Esophagus mucosa (tissue), 1 donor: ENCODE measurements around the gene SAMD4A. TPM values are rescaled to one million over a fixed set of nuclear protein-coding genes. Genes with fewer than 3 reads are reported as not detected.

Experiments
- ATAC-seq: fragments of 200-7000 bp; cut with Tn5 transposase; one replicate; pipeline ENCODE4 v1.9.1; 2020
- total RNA-seq: library from RNA; stranded (reverse); gene quantifications from one replicate; pipeline ENCODE4 v1.2.4, GENCODE V29; 2023
- donor health status: DM: yes; HTN: yes; CAD: no.

SAMD4A gene
- total RNA-seq, 1 donor from 2014 or later: 1.5 TPM

DNA sequence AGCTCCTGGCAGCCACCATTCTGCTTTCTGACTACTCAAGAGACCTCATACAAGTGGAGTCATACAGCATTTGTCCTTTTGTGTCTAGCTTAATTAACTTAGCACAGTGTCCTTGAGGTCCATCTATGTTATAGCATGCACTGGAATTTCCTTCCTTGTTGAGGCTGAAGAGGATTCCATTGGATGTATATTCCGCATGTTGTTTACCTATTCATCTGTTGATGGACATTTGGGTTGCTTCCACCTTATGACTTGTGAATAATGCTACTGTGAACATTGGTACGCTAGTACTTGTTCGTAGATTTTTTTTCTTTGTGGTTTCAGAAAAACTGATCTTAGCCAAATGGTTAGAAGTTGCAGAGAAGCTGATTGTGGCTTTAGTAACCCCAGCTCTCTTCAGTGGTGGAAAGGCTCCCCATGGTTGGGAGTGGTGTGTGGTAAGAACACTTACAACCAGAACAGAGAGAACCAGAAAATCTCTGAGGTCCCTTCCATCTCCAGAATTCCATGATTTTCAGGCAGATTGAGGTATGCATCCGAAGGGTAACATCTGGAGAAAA lies 118.4 kb downstream of the SAMD4A start:
- ATAC-seq: no peak

DNA sequence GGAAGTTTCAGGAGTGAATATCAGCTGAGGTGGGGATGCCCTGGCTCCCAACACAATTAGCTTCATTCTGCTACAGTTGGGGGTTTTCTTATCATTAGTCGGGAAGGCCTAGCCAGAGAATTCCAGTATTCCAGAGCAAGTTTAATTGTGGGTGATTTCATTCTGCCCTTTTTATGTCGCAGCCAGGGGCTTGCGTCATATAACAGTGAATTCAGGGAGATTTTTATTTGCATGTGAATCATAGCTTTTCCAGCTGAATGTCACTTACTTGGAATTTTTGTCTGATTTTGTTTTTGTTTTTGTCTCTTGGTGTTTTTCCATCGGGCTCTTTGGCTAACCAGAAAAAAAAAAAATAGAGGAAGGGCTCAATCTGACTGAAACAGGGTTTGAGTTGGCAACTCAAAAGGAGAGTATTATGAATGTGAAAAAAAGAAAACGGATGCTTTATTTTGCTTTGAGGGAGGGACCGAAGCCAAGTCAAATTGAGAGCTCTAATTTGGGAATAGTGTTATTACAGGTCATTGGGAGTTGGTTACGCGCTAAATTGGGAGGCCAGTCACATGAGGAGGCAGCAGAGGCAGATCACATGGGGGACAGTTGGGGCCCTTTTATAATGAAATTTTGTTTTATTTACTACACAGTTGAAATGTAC lies 119.4 kb downstream of the SAMD4A start:
- no peak for ATAC-seq

DNA sequence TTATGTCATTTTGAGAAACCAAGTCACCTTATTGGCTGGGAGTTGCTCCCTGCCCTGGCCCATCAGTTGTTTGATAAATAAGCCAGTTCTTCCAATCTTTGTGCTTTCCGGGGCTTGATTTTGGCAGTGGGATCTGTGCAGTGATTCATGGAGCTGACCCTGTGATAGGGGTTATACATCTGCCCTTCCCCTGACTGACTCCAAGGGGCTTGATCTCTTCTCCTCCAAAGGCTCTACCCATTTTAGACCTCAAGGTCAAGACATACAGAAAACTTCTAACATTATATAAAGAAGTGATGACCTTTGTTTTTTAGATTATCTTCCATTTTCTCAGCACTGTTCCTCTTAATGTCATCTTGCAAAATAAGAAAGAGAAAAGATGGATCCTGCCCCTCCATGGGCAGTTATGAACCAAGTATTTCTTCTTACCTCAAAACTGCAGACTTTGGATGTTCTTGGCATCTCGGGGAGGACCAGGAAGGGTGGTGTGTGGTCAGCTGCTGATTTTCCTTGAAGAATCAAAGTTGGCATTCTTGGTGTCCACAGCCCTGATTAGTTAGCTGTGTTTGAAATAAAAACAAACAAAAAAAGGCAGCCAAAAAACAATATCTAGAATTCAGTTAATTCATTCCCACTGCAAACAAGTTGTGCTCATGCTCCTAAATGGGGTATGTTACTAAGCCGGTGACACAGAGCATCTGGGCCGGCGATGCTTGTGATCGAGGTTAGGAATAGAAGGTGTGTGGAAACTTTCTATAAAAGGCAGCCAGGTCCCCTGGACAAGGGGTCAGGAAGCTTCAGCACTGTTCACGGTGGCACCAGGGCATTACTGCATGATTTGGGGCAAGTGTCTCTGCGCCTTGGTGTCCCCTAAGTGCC lies 120.2 kb downstream of the SAMD4A start:
- ATAC-seq: no peak

DNA sequence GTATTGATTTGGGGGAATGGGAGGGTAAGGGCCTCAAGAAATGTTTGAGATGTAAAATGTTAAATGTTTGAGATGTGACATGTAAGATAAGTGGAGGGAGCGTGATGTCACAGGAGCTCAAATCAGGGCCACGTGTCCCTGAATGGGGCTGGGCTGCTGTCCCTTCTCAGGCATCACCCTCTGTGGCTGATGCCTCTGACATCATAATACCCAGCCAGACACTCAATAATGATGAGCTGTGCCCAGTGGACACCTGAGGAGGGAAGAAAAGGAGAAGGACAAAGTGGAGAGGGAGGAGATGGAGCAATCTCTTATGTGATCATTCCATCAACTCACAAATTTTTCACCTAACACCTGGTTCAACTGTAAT lies 120.8 kb downstream of the SAMD4A start:
- no peak for ATAC-seq

DNA sequence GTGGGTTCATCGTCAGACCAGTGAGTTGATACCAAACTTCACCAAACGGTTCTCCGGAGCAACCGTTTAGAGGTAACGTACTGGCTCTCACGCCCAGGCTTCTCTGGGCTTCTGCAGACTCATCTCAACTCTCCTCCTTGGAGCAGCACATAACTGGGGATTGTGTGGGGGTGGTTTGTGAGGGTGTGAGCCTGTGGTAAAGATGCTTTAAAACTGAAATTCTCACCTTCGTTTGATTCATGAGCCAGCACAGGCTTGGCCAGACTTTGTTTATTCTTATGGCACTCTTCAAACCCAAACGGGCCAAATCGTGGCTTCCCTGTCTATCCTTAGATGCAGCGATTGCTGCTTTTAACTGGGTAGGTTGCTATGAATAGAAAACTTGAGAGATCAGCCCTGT lies 121.3 kb downstream of the SAMD4A start:
- ATAC-seq: no peak

DNA sequence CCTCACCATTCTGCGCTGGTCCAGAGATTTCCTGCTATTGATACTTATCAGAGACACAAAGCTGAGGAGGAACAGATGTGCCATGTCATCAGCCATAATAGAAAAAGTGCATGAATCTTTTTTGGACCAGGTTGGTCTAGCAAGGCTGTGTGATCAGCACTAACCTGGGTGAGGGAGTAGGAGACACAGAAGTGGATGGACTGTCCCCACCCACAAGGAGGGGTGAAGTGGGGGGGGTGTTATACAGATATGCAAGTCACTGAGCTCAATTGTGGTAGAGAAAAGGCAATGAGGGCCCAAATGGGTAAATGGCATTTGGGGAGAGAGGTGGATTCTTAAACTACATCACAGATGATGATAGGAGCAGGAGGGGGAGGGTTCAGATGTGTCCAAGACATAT lies 123.0 kb downstream of the SAMD4A start:
- ATAC-seq: no peak

DNA sequence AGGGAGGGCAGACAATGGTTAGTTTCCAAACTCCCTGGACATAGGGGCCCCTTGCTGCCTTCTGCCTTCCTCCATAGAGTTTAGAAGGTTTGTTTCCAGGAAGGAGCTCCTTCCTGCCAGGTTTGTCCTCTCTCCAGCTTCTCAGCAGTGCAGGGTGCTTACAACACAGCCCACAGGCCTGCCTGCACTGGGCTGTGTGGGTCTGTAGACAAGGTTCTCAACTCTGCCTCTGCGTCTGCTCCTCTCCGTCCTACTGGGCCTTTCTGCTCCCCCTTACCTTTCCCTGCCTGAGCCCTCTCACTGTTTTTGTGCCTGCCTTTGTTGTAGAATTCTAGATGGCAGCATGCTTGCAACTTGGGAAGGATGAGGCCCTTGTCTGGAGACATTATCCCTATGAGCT lies 124.0 kb downstream of the SAMD4A start:
- ATAC-seq: no peak

DNA sequence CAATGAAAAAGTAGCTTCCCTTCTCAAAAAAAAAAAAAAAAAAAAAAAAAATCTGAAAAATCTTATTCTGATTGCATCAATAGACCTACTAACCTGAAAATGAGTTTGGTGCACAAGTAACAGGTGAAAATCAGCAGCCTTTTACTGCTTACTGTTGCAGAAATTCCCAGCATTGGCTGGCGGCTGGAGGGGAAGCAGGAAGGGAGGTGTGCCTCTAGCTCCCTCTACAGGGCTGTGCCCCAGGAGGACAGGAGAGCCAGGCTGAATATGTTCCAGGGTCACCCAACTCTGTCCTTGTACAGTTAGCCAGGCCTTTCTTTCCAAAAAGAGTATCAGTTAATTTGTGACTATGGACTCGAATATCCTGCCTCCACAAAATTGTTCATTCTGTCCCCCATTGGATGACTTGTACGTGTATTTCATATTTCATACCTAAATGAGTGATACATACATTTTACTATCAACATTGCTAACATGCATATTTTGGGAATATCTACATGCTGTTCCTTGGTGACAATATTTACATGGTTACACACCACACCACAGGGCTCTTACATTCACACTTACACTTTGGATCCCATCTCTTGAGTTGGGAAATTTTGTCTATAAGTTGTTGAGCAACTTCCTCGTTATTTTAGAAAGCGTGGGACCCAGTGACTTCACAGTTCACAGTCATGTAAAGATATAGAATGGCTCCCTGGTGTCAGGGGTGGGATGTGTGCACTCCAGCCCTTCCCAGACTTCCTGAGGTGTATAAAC lies 124.8 kb downstream of the SAMD4A start:
- ATAC-seq: peak; percentile 86

DNA sequence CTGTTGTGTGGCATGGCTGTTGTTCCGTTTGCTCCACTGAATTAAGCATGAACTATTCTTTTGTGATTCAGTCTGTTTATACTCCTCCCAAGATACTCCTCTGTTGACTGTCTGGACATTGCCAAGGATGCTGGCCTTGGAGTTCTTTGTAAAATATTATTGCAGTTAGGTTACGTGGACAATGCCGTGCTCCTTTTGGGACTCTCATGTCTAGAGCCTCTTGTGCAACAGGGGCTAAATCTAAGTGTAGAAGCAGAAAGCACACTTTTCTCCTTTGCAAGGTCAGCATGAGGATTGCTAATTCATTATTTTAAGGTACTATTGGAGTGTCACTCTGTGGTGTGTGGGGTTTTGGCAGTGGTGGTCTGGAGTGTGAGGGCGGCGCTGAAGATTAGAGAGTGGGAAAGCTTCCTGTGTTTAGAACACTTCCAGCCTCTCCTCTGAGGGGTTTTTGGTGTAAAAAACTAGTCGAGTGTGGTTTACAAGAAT lies 125.4 kb downstream of the SAMD4A start:
- ATAC-seq: no peak

DNA sequence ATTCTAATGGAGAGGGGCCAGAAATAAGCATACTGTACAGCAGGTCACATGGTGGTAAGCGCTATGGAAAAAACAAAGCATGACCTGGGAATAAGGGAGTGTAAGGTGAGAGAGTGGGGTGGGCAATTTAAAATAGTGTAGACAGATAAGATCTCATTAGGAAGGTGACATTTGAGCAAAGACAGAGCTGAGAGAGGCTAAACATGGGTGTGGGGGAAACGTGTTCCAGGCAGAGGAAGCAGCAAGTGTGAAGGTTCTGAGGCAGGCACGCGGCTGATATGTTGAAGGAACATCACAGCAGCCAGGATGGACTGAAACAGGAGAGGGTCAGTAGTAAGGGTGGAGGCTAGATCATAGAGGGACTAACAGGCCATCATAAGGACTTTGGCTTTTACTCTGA lies 126.8 kb downstream of the SAMD4A start:
- ATAC-seq: no peak

DNA sequence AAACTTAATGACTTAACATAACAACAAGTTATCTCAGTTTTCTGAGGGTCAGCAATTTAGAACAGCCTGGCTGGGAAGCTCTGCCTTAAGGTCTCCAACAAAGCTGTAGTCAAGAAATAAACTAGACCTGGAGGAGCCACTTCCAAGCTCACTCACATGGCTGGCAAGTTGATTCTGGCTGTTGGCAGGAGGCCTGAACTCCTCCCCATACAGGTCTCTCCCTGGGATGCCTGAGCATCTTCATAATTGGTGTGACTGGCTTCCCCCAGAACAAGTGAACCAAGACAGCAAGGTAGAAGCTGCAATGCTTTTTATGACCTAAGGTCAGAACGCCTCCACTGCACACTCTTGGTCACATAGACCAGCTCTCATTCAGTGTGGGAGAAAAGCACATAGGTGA lies 128.3 kb downstream of the SAMD4A start:
- ATAC-seq: no peak

DNA sequence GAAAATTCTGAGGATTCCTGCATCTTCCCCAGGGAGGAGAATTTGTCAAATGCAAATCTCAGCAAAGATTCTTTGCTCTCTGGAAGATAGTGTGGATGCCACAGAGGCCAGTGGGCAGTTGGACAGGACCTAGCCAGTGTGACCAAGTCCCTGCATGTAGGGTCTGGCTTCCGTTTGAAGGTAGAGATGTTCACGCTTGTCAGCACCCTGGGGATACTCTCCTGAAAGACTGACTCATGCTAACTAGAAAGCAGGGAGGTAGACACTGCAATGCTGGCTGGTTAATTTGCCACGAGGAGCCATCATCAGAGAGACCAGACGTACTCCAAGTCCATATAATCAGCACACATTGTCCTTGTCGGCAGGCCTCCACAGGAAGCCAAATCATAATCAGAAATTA lies 130.1 kb downstream of the SAMD4A start:
- no peak for ATAC-seq

DNA sequence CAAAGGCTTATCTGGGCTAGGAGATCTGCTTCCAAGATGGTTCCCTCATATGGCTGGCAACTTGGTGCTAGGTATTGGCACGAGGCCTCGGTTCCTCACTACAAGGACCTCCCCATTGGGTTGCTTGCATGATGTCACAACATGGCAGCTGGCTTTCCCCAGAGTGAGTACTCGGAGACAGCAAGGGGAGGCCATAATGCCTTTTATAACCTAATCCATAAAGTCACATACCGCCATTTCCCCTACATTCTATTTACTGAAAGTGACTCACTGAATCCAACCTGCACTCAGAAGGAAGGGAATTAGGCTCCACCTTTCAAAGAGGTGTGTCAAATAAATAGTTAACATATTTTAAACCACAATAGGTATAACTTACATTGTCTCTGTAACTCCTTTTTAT lies 130.9 kb downstream of the SAMD4A start:
- peak; percentile 38 for ATAC-seq

DNA sequence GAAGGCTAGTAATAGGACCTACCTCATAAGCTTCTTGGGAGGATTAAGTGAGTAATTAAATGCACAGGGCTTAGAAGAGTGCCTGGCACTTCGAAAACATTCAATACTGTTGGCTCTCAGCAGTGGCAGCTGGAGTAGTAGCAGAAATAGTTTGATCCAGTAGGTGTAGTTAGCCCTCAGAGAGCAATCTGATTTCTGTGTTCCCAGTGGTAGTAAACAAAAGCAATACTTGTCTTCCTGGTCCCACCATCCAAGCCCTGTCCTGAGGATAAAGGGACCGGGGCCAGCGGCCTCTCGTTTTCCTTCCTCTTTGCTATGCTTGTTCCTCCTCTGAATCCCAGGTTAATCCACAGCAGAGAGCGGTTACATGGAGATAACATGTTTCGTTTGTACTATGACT lies 131.6 kb downstream of the SAMD4A start:
- no peak for ATAC-seq

DNA sequence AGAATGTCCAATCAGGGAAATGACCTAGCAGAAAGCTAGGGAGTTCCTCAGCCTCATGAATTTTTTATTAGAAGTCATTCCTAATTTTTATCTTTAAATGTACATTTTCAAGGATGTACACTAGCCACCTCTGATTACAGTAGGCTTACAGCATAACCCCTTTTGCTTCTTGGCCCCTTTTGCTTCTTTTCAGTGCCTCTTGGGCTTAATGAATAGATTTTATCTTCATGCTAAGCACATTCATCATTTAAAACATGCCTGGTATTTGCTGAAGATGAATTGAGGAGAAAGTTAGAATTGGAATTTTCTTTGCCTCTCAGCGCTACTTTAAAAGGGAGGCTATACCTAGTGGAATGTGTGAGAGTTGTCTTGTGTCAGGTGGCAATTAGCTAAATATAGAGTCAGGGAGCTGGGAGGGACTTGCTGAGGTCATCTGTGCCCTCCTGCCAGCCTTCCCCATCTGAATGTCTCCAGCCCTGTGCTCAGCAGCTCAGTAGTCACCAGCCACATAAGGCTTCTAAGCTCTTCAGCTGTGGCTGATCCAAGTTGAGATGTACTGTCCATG lies 132.1 kb downstream of the SAMD4A start:
- ATAC-seq: no peak

DNA sequence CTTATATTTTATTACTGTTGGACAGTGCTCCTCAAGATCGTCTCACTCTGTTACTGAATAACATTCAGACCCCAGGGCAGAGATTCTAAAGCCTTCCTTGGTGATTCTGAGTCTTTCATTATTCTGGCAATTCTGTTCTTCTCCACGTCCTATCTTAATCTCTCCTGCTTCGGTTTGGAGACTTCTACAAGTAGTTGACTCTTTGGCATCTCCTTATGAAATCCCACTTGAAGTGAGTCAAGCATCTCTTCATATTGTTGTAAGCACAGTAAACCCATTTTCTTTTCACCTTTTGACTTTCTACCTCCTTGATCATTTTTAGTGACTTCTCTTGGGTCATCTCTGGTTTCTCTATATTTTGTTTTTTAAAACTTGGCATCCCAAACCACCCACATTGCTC lies 132.8 kb downstream of the SAMD4A start:
- ATAC-seq: no peak

DNA sequence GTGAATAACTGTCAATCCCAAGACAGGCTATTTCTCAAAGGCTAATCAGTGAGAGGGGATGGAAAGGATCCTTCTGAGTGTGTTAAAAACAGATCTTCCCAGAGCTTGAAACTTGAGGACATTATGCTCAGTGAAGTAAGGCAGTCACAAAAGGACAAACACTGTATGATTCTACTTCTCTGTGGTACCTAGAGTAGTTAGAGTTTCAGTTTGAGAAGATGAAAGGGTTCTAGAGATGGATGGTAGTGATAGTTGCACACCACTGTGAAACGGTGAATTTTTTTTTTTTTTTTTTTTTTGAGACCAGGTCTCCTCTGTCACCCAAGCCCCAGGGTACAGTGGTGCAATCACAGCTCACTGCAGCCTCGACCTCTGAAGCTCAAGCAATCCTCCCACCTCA lies 133.8 kb downstream of the SAMD4A start:
- no peak for ATAC-seq

DNA sequence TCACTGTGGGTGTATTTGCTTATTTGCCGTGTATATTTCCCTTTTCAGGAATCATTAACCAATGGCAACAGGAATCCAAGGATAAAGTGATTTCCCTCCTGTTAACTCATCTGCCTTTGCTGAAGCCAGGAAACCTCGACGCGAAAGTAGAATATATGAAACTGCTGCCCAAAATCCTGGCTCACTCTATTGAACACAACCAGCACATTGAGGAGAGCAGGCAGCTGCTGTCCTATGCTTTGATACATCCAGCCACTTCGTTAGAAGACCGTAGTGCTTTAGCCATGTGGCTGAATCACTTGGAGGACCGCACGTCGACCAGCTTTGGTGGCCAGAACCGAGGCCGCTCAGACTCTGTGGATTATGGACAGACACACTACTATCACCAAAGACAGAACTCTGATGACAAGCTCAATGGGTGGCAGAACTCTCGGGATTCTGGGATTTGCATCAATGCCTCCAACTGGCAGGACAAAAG lies 135.1 kb downstream of the SAMD4A start:
- ATAC-seq: no peak

DNA sequence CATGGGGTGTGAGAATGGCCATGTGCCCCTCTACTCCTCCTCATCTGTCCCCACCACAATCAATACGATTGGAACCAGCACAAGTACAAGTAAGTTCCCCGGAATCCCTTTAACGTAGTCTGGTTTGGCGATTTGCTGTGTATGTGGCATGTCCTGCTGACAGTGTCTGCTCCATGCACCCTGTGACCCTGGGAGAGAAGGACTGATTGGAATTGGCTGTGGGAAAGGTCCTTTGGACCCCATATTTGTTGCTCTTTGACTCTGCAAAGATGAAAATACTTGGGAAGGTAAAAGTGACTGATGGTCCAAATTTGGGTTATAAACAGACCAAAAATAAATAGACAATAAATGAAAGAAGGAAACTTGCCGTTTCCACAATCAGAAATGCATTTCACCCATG lies 135.6 kb downstream of the SAMD4A start:
- no peak for ATAC-seq

DNA sequence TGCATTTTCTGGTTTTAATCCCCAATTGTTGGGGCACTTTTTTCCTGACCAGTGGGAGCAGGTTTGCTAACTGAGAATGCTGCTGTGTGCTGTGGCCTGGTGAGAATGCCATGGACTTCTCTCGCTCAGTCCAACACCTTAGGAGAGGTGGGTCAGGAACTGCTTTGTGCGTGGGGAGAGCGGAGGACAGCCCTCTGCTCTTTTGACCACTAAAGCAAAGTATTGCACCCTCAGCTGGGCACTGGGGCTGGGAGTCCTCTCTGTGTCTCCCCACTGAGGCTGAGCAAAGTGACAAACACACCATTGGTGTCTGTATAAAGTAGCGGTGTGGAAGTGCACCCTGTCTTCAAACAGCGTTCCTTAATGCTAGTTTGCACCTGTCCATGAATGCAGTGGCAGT lies 136.2 kb downstream of the SAMD4A start:
- ATAC-seq: no peak

DNA sequence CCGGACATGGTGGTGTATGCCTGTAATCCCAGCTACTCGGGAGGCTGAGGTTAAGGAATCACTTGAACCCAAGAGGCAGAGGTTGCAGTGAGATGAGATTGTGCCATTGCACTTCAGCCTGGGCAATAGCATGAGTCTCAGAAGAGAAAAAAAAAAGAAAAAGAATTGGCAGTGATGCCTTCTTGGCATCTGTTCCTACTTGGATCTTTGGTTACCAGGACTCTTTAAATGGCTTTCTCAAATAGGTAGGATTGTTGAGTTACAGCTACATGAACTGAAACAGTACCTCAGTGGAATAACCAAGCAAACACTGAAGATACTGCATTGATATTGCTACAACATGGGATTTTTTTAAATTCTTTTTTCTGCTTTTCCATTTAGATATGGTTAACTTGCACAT lies 136.8 kb downstream of the SAMD4A start:
- no peak for ATAC-seq

DNA sequence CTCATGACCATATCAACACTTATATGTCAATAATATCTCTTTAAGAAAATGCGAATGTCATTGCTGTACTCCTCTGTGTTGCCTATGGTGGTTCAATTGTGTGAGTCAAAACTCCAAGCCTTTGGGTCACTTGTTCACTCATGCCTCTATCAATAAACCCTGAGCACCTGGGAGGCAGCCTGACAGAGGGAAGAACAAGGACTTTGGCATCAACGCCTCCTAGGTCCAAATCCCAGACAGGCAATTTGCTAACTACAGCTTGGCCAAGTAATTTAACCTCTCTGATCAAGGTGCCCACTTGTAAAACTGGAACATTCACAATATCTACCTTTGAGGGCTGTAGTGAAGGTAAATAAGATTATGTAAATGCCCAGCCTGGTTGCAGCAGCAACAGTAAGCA lies 137.8 kb downstream of the SAMD4A start:
- no peak for ATAC-seq

DNA sequence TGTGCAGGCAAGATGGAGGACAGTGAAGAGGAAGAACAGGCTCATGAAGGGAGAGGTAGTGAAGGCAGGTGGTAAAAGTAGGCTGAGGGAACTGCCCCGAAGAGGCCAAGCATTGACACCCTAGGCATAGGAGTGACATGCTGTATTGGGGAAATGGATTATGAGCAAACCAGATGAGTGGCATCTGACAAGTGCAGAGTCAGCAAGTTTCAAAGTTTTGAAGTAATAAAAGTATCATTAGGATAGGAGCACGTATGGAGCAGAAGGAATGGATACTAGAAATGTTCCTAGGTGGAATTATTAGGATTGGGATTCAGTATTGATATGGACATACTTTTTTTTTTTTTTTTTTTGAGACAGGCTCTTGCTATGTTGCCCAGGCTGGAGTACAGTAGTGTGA lies 139.8 kb downstream of the SAMD4A start:
- ATAC-seq: no peak
